ENCODE data around the gene MYBL2.

GRCh38 chr20:43721097-43721428, 54.1 kb downstream of the MYBL2 start:
- TF ChIP-seq POLR2A (IDR thresholded peaks at IDR 0.05) (no peak), POLR2AphosphoS5 (IDR thresholded peaks at IDR 0.05) (no peak)

Data from gastroesophageal sphincter (tissue), 2 donors.